ENCODE measurements around the gene PBX1. TPM values are rescaled to one million over a fixed set of nuclear protein-coding genes. Genes with fewer than 3 reads are reported as not detected.

PBX1 gene
- total and polyA plus RNA-seq, 8 donors: 11.0 to 113 (median 23.0) TPM

GRCh38 chr1:164563721-164564360 is 4.9 kb downstream of the PBX1 start:
- no peak for DNase-seq
- Histone ChIP-seq H3K36me3 (no peaks in the 10 kb centered on the region), H3K9me3 (no peaks in the 10 kb centered on the region), H3K4me1 (peaks cover 0 to 55% (median 26%) of the 10 kb centered on the region in 4 donors), H3K27ac (peak overlapping the region in 4 of 5 donors; percentile 46 to 87 (median 82)), H3K27me3 (peaks cover 0 to 7% (median 0%) of the 10 kb centered on the region in 3 donors), H3K4me3 (peak overlapping the region; percentile 79 to 89 (median 80))
- TF ChIP-seq CTCF (IDR thresholded peaks at IDR 0.05) (no peak), POLR2AphosphoS5 (IDR thresholded peaks at IDR 0.05) (no peak), POLR2A (IDR thresholded peaks at IDR 0.05) (no peak), EP300 (IDR thresholded peaks at IDR 0.05) (no peak)
- WGBS, 5 donors: 33 to 48% (median 45%) methylated on average over 10 of the region's 10 CpGs
- intact Hi-C loops (cut with DNase I; ENCODE audit: low total_unique reads): no loop called here

- H3K27ac ChIP-seq: peak overlapping the region in 4 of 5 donors; percentile 46 to 87 (median 82)
- intact Hi-C loops (cut with DNase I; ENCODE audit: low total_unique reads): no loop called here
These were observed 5.4 kb downstream of the PBX1 start for GRCh38 chr1:164564378-164564777.

DNA sequence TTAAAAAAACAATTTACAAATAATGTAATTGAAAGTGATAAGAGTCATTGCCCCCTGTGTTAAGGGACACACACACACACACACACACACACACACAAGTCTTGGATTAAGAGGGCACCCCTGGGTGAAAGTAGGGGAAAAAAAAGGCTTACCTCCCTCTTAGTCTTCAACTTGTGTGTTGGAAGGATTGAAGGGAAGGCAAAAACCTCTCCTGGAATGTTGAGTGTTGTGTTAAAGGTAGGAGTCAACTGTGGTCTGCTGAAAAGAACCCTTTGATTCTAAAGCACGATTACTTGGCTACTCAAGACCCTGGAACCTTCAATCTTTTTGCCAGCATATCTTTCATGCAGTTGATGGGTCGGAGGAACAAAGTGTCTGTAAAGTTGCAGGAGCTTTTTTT is 6.4 kb downstream of the PBX1 start:
- peak overlapping the region in 4 of 5 donors; percentile 22 to 87 (median 82) for H3K27ac ChIP-seq
- TF ChIP-seq EP300 (IDR thresholded peaks at IDR 0.05) (no peak), POLR2A (IDR thresholded peaks at IDR 0.05) (no peak), CTCF (IDR thresholded peaks at IDR 0.05) (no peak)
- DNase-seq: peak in 1 of 2 donors; percentile 46
- peaks cover 0 to 59% (median 28%) of the 10 kb centered on the region in 4 donors for H3K4me1 ChIP-seq
- peak overlapping the region in 3 of 4 donors; percentile 18 to 89 (median 79) for H3K4me3 ChIP-seq
- 29 to 63% (median 49%) methylated on average over 2 of the region's 2 CpGs for WGBS, 5 donors
- peaks cover 0 to 5% (median 0%) of the 10 kb centered on the region in 4 donors for H3K36me3 ChIP-seq
- no peaks in the 10 kb centered on the region for H3K27me3 ChIP-seq
- intact Hi-C loops (cut with DNase I; ENCODE audit: low total_unique reads): no loop called here
- no peaks in the 10 kb centered on the region for H3K9me3 ChIP-seq

More at GRCh38 chr1:164564378-164564777, 5.4 kb downstream of the PBX1 start:
- TF ChIP-seq POLR2A (IDR thresholded peaks at IDR 0.05) (no peak), POLR2AphosphoS5 (IDR thresholded peaks at IDR 0.05) (no peak), EP300 (IDR thresholded peaks at IDR 0.05) (no peak), CTCF (IDR thresholded peaks at IDR 0.05) (no peak)
- Histone ChIP-seq H3K9me3 (no peaks in the 10 kb centered on the region), H3K36me3 (no peaks in the 10 kb centered on the region), H3K27me3 (peaks cover 0 to 4% (median 0%) of the 10 kb centered on the region in 3 donors), H3K4me1 (peaks cover 0 to 59% (median 28%) of the 10 kb centered on the region in 4 donors), H3K4me3 (peak overlapping the region; percentile 79 to 89 (median 80))
- DNase-seq: no peak
- 59 to 66% (median 63%) methylated on average over 3 of the region's 3 CpGs for WGBS, 5 donors

DNA sequence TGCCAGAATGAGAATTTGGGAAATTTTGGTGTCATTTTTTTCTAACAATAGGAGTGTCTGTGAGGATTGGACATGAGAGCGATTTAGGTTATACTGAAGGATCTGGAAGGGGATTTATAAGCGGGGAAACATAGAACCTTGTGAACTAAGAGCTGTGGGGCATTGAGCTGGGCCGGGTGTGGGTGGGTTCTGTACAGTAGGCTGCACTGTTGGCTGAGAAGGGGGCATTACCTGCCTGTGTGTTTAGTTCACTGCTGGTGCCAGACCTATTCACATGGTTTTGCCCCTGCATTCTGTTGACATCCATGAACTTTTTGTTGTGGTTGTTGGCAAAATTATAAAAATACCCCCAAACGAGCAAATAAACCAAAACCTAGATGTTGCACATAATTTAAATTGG is 8.8 kb downstream of the PBX1 start:
- H3K27ac ChIP-seq: peak overlapping the region in 2 of 5 donors; percentile 29 to 87
- peaks cover 0 to 10% (median 0%) of the 10 kb centered on the region in 4 donors for H3K36me3 ChIP-seq
- TF ChIP-seq CTCF (IDR thresholded peaks at IDR 0.05) (no peak), EP300 (IDR thresholded peaks at IDR 0.05) (no peak), POLR2AphosphoS5 (IDR thresholded peaks at IDR 0.05) (no peak), POLR2A (IDR thresholded peaks at IDR 0.05) (no peak)
- intact Hi-C loops (cut with DNase I; ENCODE audit: low total_unique reads): no loop called here
- H3K9me3 ChIP-seq: no peaks in the 10 kb centered on the region
- H3K4me3 ChIP-seq: no peak overlapping the region
- WGBS, 5 donors: 81 to 96% (median 86%) methylated on average over 4 of the region's 4 CpGs
- peaks cover 0 to 55% (median 27%) of the 10 kb centered on the region in 4 donors for H3K4me1 ChIP-seq
- no peak for DNase-seq
- no peaks in the 10 kb centered on the region for H3K27me3 ChIP-seq
